Left kidney (tissue), 8 donors: ENCODE data around the gene ATP8B1. TPM values are rescaled to one million over a fixed set of nuclear protein-coding genes. Genes with fewer than 3 reads are reported as not detected.
A peak's percentile ranks its signal among the peaks of the same experiment; 100 is the strongest.
"Not testable (repeated sequence)": the region's sequence is repeated elsewhere in the genome, so short reads cannot be mapped to it uniquely, and the experiment has no call there.

Experiments
- DNase-seq: peaks from one replicate; pipeline ENCODE4 v3.0.0-alpha.2; 2013
- long read RNA-seq, 8 donors: transcript quantifications; one replicate each; lab custom pipeline, GENCODE V29; 2026
- polyA plus RNA-seq: library from polyadenylated mRNA; unstranded; fragments of 120-200 nt; gene quantifications from one replicate; pipeline ENCODE4 v1.2.1, GENCODE V29; 2013; ENCODE audit not compliant: insufficient read length

ATP8B1 gene
- 35.0 TPM for polyA plus RNA-seq
- long read RNA-seq, donor 1, full-length matches to known transcripts = 1 of 1 reads
- long read RNA-seq, donor 1, partial matches to known transcripts = 0 of 1 reads
- long read RNA-seq, donor 1, other reads (novel, unspliced or antisense) = 0 of 1 reads
- long read RNA-seq, donor 2 = 0 reads
- long read RNA-seq, donor 3 = 0 reads
- long read RNA-seq, donor 4 = 0 reads
- long read RNA-seq, donor 5, full-length matches to known transcripts = 1 of 1 reads
- long read RNA-seq, donor 5, partial matches to known transcripts = 0 of 1 reads
- long read RNA-seq, donor 5, other reads (novel, unspliced or antisense) = 0 of 1 reads
- long read RNA-seq, donor 6 = 0 reads
- long read RNA-seq, donor 7 = 0 reads
- long read RNA-seq, donor 8, full-length matches to known transcripts = 2 of 2 reads
- long read RNA-seq, donor 8, partial matches to known transcripts = 0 of 2 reads
- long read RNA-seq, donor 8, other reads (novel, unspliced or antisense) = 0 of 2 reads

DNA sequence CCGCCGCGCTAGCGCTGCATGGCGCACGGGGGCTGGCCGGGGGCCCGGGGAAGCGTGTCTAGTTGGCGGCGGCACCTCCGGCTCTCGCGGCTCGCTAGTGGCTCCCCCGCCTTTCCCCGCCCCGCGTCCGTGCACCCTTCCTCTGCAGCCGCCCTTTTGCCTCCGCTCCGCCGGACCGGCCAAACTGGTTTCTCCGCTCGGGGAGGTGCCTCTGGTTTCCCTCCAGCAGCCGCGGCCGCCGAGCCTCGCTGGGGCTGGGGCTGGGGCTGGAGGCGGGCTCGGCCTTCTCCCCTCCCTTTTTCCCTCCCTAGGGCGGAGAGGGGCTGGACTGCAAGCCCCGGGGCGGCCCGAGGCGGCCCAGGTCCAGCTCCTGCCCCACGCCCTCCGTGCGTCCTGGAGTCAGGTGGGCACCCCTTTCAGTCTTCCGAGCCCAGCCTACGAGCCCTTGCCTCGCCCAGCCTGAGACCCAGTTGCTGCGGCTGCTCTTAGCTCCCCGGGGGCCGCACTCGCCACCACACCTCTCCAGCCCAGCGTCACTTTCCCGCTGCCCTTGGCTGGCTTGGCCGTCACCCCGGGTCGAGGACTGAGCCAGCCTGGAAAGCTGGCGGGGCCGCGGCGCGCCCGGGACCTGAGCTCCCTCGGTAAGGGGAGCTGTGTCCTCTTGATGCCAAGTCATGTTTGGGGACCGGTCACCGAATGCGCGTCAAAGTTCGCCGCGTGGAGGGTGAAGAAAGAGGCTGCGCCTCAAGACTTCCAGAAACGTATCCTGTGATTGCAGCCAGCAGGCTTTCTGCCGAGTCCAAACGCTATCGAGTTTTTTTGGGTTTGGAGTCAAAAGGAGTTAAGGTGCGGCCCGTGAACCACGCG is at the start of gene ATP8B1:
Gene ATP8B1, minus strand, starts transcription at position 213 of the 867 bp plus-strand sequence. CDS start 71,508 bp downstream, outside the sequence.
- peak; percentile 73 for DNase-seq

DNA sequence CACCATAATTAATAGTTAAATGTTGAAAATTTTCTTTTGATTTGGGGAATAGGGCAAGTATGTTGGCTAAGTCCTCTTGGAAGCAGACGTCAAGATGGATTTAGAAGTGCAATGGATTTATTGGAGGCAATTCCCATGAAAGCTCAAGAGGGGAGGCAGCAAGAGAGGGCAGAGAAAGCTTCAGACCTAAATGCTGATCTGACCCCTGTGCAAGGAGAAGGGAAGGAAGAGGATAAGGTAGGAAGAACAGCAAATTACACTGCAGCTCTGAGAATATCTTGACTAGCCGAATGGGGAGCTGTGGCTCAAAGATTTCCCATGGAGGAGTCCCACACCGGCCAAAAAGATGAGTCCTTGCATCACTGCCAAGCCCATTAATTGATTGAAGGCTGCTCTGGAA is 46.9 kb upstream of the ATP8B1 start:
- DNase-seq = no peak

DNA sequence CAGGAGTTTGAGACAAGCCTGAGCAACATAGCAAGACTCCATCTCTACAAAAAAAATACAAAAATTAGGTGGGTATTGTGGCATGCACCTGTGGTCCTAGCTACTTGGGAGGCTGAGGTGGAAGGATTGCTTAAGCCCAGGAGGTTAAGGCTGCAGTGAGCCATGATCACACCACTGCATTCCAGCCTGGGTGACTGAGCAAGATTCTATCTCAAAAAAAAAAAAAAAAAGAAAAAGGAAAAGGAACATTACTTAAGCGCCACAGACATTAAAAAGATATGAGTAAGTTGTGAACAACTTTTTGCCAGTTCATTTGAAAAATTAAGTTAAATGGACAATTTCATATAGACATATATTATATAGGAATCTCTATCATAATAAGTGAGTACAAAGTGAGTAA is 45.3 kb upstream of the ATP8B1 start:
- not testable (repeated sequence) for DNase-seq

DNA sequence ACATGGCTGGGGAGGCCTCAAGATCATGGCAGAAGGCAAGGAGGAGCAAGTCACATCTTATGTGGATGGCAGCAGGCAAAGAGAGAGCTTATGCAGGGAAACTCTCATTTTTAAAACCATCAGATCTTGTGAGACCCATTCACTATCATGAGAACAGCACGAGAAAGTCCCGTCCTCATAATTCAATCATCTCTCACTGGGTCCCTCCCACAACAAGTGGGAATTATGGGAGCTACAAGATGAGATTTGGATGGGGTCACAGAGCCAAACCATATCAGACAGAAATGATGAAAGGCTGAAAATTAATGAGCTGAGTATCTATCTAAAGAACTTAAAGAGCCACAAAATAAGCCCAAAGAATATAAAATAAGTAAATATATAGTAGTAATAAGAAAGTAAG is 44.3 kb upstream of the ATP8B1 start:
- DNase-seq = not testable (repeated sequence)

DNA sequence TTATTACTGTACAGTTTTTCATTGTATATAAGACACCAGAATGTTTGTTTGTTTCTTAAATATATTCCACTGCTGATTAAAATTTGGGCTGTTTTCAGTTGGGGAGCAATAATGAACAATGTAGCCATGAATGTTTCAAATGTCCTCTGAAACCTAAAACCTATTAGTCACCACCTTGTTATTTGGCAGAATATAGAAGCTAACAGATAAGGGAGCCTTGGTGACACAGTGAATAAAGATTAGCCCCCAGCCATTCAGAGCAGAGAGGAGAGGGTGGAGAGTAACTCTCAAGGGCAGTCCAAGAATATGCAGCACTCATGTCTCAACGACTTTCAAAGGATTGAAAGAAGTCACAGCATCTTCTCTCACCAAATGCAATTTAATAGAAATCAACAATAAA is 43.1 kb upstream of the ATP8B1 start:
- no peak for DNase-seq

DNA sequence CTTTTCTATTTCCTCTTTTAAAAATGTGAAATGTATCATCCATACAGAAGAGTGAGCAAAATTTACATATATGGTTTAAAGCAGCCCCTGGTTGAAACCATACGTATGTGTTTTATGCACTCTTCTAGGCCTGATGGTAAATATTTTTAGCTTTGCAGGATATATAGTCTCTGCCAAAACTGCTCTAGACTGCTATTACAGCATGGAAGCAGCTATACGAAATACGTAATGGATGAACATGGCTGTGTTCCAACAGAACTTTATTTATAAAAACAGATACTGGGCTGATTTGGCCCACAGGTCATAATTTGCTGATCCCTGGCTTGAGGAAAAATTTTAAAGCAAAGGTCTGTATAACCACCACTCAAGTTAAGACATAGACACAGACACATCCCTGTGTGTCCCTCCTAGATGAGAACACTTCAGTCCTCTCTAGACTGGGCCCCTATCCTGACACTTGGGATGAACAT is 42.5 kb upstream of the ATP8B1 start:
- DNase-seq = no peak

DNA sequence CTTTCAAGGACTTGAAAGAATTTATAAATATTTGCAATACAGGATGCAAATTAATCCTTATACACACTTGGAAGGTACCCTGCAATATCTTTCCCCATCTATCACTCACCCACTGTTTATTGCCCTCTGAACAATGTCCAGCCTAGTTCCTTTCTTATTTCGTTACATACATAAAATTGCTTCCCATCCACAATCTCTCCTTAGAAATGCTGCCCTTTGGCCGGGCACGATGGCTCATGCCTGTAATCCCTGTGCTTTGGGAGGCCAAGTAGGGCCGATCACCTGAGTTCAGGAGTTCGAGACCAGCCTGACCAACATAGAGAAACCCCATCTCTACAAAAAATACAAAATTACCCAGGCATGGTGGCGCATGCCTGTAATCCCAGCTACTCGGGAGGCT is 41.2 kb upstream of the ATP8B1 start:
- DNase-seq = no peak

DNA sequence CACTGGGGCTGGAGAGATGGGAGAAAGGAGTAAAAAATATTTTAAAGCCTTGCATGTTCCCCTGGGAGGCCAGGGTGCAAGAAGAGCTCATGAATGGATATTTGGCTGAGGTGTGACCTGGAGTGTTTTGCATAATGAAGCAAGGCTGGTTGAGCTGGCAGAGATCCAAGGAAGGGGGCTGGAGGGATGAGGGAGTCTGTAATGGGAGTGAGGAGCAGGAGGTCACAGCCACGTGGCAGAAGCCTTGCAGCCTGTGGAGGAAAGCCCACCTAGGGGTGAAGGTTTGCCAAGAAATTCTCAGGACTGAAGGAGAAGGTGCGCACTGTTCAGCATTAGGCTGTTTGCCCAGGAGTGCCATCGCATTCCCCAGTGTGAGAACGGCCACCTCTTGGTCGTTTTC is 40.3 kb upstream of the ATP8B1 start:
- no peak for DNase-seq

DNA sequence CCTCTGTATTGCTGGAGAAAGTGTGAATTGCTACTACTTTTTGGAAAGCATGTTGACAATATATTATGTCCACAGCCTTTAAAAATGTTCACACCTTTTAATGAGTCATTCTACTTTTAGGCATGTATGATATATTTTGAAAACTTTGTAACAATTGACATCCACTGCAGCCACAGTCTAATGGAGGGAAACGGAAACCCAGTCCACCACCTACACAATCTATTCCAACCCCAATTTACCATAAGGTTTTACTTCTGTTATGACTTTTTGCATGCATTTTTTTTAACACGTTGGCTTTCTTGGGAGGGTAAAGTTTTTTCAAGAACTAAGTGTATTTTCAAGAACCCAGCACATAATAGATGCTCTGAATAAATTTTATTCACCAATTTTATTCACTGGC is 38.5 kb upstream of the ATP8B1 start:
- DNase-seq = no peak

DNA sequence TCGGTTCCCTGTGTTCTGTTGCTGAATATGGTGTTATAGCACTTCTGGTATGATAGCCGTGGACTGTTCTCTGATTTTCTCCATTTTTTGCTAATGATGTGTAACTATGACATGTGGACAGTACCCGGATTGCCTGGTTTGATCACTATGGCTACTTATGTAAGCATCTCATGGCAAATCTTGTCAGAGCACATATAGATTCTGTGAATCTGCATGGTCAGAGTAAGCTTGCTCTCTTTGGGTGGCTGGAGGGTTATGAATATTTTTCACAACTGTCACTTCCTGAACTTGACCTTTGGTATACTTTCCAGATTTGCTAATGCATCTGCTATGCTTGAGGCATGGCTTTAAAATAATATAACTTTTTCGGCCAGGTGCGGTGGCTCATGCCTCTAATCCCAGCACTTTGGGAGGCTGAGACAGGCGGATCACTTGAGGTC is 36.8 kb upstream of the ATP8B1 start:
- DNase-seq = no peak

DNA sequence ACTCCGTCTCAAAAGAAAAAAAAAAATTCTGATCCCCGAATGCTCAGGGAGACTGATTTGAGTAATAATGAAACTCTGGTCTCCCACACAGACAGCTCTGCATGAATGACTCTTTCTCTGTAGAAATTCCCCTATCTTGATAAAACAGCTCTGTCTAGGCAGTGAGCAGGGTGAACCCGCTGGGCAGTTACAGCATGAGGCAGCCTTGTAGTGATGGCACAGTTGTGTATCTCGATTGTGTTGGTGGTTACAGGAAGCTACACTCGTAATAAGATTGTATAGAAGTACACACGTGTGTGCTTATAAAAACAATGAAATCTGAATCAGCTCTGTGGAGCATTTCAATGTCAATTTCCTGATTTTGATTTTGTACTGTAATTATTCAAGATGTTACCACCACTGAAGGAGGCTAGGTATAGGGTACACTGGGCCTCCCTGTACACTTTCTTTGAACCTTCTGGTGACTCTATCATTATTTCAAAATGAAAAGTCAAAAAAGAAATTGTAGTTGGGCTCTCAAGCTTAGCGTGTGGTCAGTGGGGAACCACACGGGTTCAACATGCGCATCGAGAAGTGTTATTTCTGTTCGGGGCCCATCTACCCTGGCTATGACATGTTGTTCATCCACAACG is 34.9 kb upstream of the ATP8B1 start:
- DNase-seq = no peak

DNA sequence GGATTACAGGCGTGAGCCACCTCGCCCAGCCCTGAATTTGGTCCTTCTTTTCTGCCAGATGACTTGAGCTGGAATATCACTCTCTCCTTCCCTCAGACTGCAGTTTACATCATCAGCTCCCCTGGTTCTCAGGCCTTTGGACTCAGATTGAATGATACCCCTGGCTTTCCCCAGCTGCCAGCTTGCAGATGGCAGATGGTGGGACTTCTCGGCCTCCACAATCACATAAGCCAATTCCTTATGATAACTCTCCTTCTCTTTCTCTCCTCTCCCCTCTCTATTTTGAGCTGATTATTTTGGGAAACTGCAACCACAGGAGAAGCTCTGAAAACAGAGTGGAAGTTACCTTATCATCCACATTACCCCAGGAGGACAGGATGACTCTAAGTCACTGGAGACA is 33.4 kb upstream of the ATP8B1 start:
- DNase-seq = no peak

DNA sequence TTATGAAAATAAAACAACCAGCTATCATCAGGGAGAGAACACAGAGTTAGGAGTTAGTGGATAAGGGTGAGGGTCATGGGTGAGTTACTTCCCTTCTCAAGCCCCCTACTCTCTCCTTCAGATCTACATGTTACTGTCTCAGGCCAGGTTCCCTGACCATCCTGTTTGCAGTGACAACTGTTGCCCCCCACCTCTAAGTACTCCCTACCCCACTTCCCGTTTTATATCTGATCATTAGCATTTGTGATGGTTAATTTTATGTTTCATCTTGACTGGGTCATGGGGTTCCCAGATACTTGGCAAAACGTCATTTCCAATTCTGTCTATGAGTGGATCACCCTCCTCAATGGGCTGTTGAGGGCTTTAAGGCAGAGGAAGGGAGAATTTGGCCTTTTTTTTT is 32.8 kb upstream of the ATP8B1 start:
- no peak for DNase-seq

DNA sequence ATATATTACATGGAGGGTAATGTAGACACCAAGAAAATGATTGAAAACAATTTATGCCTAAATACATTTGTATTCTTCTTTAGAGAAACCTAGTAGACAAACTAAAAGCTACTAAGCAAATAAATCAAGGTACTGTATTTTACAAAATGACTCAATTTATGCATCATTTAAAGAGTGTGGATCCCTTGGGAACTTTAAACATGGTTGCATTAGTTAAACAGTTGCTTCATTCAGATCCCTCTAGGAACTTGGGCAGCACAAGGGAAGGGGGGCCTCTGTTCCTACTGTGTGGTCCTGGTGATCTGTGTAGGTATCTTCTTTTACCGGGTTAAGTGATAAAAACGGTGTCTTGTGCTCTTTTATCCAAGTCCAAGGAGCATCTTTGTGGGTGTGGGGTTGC is 31.5 kb upstream of the ATP8B1 start:
- DNase-seq = no peak

DNA sequence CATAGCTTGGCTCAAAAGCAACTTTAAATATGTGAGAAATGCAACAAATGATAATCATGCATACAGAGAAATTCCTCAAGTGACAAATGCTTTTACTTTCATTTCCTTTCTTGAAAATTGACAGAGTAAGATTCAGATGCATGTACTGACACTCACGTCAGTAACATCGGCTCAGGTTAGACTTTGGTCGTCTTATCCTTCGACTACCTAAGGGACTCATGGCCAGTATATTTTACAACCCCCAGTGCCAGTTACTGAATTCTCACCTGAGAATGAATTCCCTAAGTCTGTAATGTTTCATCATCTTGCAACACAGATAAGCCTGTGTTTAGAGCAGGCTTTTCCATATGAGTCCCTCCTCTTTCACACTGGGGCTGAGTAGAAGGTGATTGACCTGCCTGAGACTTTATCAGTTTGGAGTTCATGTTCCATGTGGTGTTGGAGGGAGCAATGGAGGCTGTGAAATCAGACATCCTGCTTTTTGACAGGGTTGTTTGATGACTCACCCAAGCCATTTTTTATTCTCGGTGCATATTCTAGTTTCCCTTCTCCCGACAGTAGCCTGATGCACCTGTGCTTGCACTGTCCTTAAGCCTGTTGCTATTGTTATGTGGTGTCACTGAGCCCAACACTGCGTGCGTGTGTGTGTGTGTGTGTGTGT is 30.5 kb upstream of the ATP8B1 start:
- no peak for DNase-seq

DNA sequence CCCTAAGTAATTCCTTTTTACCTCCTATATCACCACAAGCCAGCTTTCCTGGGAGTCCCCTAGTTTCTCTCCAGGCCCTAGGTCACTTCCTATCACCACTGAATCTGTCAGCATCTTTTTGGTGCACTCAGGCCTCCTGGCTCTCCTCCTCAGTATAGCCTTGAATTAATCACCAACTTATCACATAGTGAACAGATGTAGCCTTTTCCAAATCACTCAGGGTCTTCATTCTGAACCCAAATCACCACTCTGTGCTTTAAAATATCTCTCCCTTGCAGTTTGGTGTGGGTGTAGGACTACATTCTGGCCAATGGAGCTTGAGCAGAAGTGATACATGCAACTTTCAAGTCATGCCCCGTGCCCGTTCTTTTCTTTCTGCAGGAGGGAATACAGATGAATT is 29.6 kb upstream of the ATP8B1 start:
- DNase-seq = no peak

DNA sequence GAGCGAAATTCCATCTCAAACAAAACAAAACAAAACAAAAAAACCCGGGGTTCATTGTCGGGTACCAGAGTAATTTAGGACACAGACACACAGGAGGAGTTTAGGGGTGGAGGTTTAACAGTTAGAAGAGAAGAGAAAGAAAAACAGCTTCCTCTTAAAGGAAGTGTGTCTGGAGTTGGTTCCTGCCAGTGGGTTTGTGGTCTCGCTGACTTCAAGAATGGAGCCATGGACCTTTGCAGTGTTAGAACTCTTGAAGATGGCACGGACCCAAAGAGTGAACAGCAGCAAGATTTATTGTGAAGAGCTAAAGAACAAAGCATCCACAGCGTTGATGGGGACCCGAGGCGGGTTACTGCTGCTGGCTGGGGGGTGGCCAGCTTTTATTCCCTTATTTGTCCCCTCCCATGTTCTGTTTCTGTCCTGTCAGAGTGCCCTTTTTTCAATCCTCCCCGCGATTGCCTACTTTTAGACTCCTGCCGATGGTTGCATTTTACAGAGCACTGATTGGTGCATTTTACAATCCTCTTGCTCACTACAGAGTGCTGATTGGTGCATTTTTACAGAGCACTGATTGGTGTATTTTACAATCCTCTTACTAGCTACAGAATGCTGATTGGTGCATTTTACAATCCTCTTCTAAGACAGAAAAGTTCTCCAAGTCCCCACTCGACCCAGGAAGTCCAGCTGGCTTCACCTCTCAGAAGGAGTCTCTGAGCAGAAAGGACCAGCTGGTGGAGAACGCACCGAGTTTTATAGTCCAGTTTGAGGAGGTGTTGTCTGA is 28.7 kb upstream of the ATP8B1 start:
- DNase-seq = no peak

DNA sequence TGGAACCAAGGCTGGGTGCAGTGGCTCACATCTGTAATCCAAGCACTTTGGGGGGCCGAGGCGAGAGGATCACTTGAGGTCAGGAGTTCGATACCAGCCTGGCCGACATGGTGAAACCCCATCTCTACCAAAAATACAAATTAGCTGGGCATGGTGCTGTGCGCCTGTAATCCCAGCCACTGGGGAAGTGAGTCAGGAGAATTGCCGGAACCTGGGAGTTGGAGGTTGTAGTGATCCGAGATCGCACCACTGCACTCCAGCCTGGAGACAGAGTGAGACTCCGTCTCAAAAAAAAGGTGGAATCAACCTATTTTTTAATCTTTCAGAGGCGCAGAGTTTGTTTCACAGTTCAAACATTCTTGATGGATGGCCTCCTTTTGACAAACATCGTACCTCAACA is 24.5 kb upstream of the ATP8B1 start:
- DNase-seq = no peak

DNA sequence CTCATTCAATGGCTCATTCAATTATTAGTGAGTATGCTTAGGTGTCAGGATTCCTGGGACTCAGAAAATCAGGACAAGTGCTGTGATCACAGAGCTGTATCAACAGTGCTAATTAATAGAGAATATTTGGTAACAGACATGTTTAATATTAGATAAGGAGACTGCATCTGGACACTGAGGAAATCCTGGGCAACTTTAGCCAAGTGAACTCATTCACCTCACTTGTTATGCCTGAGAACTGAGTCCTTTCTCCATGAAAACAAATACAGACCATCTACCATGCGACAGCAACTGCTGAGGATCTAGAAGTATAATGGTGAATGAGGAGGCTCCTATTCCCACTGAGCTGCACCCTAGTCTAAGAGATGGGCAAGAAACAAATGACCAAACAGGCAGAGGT is 23.1 kb upstream of the ATP8B1 start:
- no peak for DNase-seq

DNA sequence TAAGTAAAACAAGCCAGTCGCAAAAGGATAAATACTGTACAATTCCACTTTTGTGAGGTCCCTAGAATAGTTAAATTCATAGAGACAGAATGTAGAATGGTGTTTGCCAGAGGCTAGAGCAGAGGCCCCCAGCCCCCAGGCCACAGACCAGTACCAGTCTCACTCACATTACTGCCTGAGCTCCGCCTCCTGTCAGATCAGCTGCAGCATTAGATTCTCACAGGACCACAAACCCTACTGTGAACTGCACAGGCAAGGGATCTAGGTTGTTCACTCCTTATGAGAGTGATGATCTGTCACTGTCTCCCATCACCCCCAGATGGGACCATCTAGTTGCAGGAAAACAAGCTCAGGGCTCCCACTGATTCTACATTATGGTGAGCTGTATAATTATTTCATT is 17.5 kb upstream of the ATP8B1 start:
- not testable (repeated sequence) for DNase-seq
